Fibroblast of lung (primary cell): ENCODE results near the gene MIXL1. TPM values are rescaled to one million over a fixed set of nuclear protein-coding genes. Genes with fewer than 3 reads are reported as not detected.

Source experiments
- DNase-seq, 2 donors: peaks; one replicate each; pipeline versions ENCODE4 v3.0.0 to v3.0.0-alpha.2; 2010; ENCODE audit warnings: low read depth in 2 of 2
- H2AFZ ChIP-seq: 2 replicates; pipeline ENCODE4 v1.5.1; 2012; ENCODE audit warnings: low read length, control low read depth, inconsistent platforms
- H3K27ac ChIP-seq: 2 replicates; pipeline ENCODE4 v1.5.1; 2011; ENCODE audit warnings: low read length, control low read depth; ENCODE audit not compliant: insufficient read depth
- H3K27me3 ChIP-seq: 2 replicates; pipeline ENCODE4 v1.5.1; 2011; ENCODE audit warnings: mild to moderate bottlenecking, low read length; ENCODE audit not compliant: control insufficient read depth, insufficient read depth
- H3K36me3 ChIP-seq: 2 replicates; pipeline ENCODE4 v1.5.1; 2011; ENCODE audit warnings: low read length; ENCODE audit not compliant: control insufficient read depth, insufficient read depth
- H3K4me1 ChIP-seq: 2 replicates; pipeline ENCODE4 v1.5.1; 2011; ENCODE audit warnings: low read length; ENCODE audit not compliant: control insufficient read depth, insufficient read depth; ENCODE audit errors: extremely low read depth
- H3K4me2 ChIP-seq: 2 replicates; pipeline ENCODE4 v1.5.1; 2011; ENCODE audit warnings: low read length, control low read depth; ENCODE audit not compliant: insufficient read depth; ENCODE audit errors: extremely low read depth
- H3K4me3 ChIP-seq, 4 experiments: fragments of 200-600 bp in 1 of 4; sonication (generic) in 1 of 4; replicated peaks in 1 of 4; 2 replicates each; pipeline ENCODE4 v1.5.1; 2011 to 2016; ENCODE audit warnings: low read length in 4 of 4, low read depth in 3 of 4, mild to moderate bottlenecking in 3 of 4, control low read depth in 2 of 4, inconsistent platforms in 1 of 4, mixed read lengths in 1 of 4; ENCODE audit not compliant: insufficient read depth in 1 of 4; ENCODE audit errors: control extremely low read depth in 1 of 4
- H3K79me2 ChIP-seq: 2 replicates; pipeline ENCODE4 v1.5.1; 2012; ENCODE audit warnings: mild to moderate bottlenecking, low read length, inconsistent platforms; ENCODE audit not compliant: control insufficient read depth, insufficient read depth
- H3K9ac ChIP-seq: 2 replicates; pipeline ENCODE4 v1.5.1; 2011; ENCODE audit warnings: mild to moderate bottlenecking, low read length, control low read depth; ENCODE audit not compliant: insufficient read depth
- H3K9me3 ChIP-seq: 2 replicates; pipeline ENCODE4 v1.5.1; 2012; ENCODE audit warnings: low read depth, low read length; ENCODE audit not compliant: control insufficient read depth, insufficient read depth
- H4K20me1 ChIP-seq: 2 replicates; pipeline ENCODE4 v1.5.1; 2011; ENCODE audit warnings: low read length; ENCODE audit not compliant: control insufficient read depth, insufficient read depth; ENCODE audit errors: extremely low read depth
- EZH2 ChIP-seq: IDR thresholded peaks from 2 replicates; pipeline ENCODE4 v1.5.1; 2012; ENCODE audit warnings: low read length, control low read depth, mild to moderate bottlenecking; ENCODE audit errors: missing control alignments
- polyA plus RNA-seq, 2 donors: library from polyadenylated mRNA; depleted of rRNA in 1 of 2; stranded (reverse) in 1 of 2; unstranded in 1 of 2; fragments of >200 nt; gene quantifications; 2 replicates each; pipeline ENCODE4 v1.2.1, GENCODE V29; 2011 to 2012; ENCODE audit warnings: missing spikeins in 1 of 2
- total RNA-seq: library from RNA; depleted of rRNA; stranded (reverse); fragments of >200 nt; gene quantifications from 2 replicates; pipeline ENCODE4 v1.2.1, GENCODE V29; 2014
- TF ChIP-seq, protein P1 (sequence below), 2 donors: IDR thresholded peaks in 1 of 2; conservative IDR thresholded peaks in 1 of 2; 1 replicate in 1 of 2; 2 replicates in 1 of 2; pipeline ENCODE4 v1.5.1; 2011 to 2012; ENCODE audit warnings: low read length in 2 of 2, control low read depth in 1 of 2, inconsistent platforms in 1 of 2, low read depth in 1 of 2, mild to moderate bottlenecking in 1 of 2

The MIXL1 gene
- total and polyA plus RNA-seq, 2 donors (not counting 1 experiment from before 2014, with no cell fraction given), result 0.07 TPM; not detected in 1

DNA sequence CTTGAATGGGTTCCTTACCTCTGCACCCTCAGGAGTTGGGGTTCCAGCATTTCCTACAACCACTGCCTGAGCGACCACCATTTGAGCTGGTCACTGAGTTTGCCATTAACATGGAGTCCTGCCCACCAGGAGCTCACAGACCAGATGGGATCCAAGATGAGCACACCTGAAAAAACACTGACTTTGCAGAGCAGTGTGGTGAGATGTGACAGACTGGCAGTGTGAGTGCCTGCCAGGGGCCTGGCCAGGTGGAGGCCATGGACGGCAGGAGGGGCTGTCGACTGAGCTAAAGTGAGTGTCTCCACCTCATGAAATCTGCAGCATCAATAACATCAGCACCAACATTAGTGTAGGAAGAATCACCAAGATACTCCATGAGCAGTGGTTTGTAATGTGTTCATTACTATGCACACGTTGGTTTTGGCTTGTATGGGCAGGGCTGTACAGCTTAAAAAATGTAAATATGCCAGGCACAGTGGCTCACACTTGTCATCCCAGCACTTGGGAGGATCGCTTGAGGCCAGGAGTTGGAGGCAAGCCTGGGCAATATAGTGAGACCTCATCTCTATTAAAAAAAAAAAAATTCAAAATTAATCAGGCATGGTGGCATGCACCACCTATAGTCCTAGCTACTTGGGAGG is 12.2 kb upstream of the MIXL1 start:
- H3K36me3 ChIP-seq, result no peaks in the 10 kb centered on the region
- no peak overlapping the region for H3K27ac ChIP-seq
- H3K4me2 ChIP-seq, result no peak overlapping the region
- DNase-seq, result no peak
- no peak overlapping the region for H2AFZ ChIP-seq
- H3K9ac ChIP-seq, result no peak overlapping the region
- TF ChIP-seq, protein P1, sequence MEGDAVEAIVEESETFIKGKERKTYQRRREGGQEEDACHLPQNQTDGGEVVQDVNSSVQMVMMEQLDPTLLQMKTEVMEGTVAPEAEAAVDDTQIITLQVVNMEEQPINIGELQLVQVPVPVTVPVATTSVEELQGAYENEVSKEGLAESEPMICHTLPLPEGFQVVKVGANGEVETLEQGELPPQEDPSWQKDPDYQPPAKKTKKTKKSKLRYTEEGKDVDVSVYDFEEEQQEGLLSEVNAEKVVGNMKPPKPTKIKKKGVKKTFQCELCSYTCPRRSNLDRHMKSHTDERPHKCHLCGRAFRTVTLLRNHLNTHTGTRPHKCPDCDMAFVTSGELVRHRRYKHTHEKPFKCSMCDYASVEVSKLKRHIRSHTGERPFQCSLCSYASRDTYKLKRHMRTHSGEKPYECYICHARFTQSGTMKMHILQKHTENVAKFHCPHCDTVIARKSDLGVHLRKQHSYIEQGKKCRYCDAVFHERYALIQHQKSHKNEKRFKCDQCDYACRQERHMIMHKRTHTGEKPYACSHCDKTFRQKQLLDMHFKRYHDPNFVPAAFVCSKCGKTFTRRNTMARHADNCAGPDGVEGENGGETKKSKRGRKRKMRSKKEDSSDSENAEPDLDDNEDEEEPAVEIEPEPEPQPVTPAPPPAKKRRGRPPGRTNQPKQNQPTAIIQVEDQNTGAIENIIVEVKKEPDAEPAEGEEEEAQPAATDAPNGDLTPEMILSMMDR (conservative IDR thresholded peaks at IDR 0.05 in 1 of 2, IDR thresholded peaks at IDR 0.05 in 1 of 2; ENCODE audit: low read depth in 1 of 2, low read length in 2 of 2), result no peak
- TF ChIP-seq EZH2, result no peak
- H3K4me1 ChIP-seq, result no peaks in the 10 kb centered on the region
- H3K27me3 ChIP-seq, result no peaks in the 10 kb centered on the region
- H3K9me3 ChIP-seq, result no peaks in the 10 kb centered on the region
- H3K4me3 ChIP-seq, result no peak overlapping the region
- no peaks in the 10 kb centered on the region for H4K20me1 ChIP-seq
- H3K79me2 ChIP-seq, result no peaks in the 10 kb centered on the region

GRCh38 chr1:226212545-226212944 is 10.9 kb upstream of the MIXL1 start:
- Histone ChIP-seq H3K27me3 (no peaks in the 10 kb centered on the region), H3K4me2 (no peak overlapping the region), H2AFZ (no peak overlapping the region)

DNA sequence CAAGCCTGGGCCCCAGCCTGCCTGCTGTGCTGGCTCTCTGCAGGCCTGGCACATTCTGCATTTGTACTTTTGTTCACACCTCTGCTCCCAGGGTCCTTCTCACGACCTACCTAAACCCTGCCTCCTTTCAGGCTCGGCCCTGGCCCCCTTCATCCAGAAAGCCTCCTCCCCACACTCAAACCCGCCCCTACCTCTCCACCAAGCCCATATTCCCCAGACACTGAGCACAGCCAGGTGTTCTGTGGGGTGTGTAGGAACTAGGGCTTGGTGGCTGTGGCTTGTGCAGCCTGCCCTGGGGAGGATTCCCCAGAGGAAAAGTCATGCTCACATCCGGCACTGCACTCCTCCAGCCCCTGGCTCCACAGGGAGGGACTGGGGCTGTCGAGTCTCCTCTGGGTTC is 8.2 kb upstream of the MIXL1 start:
- no peak overlapping the region for H3K9ac ChIP-seq
- no peak overlapping the region for H3K4me2 ChIP-seq
- no peaks in the 10 kb centered on the region for H3K4me1 ChIP-seq
- no peaks in the 10 kb centered on the region for H3K27me3 ChIP-seq
- DNase-seq, result no peak
- no peaks in the 10 kb centered on the region for H4K20me1 ChIP-seq
- H3K9me3 ChIP-seq, result no peaks in the 10 kb centered on the region
- no peak overlapping the region for H3K27ac ChIP-seq
- no peak overlapping the region for H2AFZ ChIP-seq
- no peak overlapping the region for H3K4me3 ChIP-seq
- H3K36me3 ChIP-seq, result no peaks in the 10 kb centered on the region
- TF ChIP-seq, protein P1 (conservative IDR thresholded peaks at IDR 0.05 in 1 of 2, IDR thresholded peaks at IDR 0.05 in 1 of 2; ENCODE audit: low read depth in 1 of 2, low read length in 2 of 2), result no peak
- no peak for TF ChIP-seq EZH2
- H3K79me2 ChIP-seq, result no peaks in the 10 kb centered on the region

More at GRCh38 chr1:226212545-226212944, 10.9 kb upstream of the MIXL1 start:
- TF ChIP-seq EZH2, result no peak
- TF ChIP-seq, protein P1 (conservative IDR thresholded peaks at IDR 0.05 in 1 of 2, IDR thresholded peaks at IDR 0.05 in 1 of 2; ENCODE audit: low read depth in 1 of 2, low read length in 2 of 2), result no peak
- H3K9ac ChIP-seq, result no peak overlapping the region
- no peaks in the 10 kb centered on the region for H3K9me3 ChIP-seq
- H3K36me3 ChIP-seq, result no peaks in the 10 kb centered on the region
- H3K4me1 ChIP-seq, result no peaks in the 10 kb centered on the region
- no peak for DNase-seq
- no peak overlapping the region for H3K27ac ChIP-seq
- no peak overlapping the region for H3K4me3 ChIP-seq
- H3K79me2 ChIP-seq, result no peaks in the 10 kb centered on the region
- H4K20me1 ChIP-seq, result no peaks in the 10 kb centered on the region
